Measurements from ENCODE around the gene BHLHE41.

DNA sequence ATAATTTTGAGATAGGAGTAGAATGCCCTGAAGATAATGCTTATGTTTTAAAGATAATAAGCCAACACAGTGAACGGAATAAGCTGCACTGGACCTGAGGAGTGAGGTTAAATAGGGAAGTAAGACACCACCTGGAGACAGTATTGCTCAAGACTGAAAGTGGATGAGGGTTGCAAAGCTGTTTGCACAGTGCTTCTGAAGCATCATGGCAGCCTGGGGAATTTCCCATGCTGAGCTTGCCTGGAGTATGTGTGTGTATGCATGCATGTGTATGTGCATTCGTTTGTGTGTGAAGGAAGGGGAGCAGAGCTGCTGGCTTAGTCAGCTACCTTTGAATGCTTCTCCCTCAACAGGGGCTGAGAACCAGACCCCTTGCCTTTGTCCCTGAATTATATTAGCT lies 35.8 kb downstream of the BHLHE41 start:
- TF ChIP-seq, protein P1, sequence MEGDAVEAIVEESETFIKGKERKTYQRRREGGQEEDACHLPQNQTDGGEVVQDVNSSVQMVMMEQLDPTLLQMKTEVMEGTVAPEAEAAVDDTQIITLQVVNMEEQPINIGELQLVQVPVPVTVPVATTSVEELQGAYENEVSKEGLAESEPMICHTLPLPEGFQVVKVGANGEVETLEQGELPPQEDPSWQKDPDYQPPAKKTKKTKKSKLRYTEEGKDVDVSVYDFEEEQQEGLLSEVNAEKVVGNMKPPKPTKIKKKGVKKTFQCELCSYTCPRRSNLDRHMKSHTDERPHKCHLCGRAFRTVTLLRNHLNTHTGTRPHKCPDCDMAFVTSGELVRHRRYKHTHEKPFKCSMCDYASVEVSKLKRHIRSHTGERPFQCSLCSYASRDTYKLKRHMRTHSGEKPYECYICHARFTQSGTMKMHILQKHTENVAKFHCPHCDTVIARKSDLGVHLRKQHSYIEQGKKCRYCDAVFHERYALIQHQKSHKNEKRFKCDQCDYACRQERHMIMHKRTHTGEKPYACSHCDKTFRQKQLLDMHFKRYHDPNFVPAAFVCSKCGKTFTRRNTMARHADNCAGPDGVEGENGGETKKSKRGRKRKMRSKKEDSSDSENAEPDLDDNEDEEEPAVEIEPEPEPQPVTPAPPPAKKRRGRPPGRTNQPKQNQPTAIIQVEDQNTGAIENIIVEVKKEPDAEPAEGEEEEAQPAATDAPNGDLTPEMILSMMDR (IDR thresholded peaks at IDR 0.05), result no peak
- TF ChIP-seq EP300 (IDR thresholded peaks at IDR 0.05), result peak in 1 of 4 donors; percentile 49
- no peak for TF ChIP-seq POLR2AphosphoS5 (IDR thresholded peaks at IDR 0.05)
- TF ChIP-seq POLR2A (IDR thresholded peaks at IDR 0.05), result no peak

Measured in upper lobe of left lung (tissue), 4 donors.